Endodermal cell (in vitro differentiated cells): ENCODE results near the gene LINC00305. TPM values are rescaled to one million over a fixed set of nuclear protein-coding genes. Genes with fewer than 3 reads are reported as not detected.

ENCODE experiments used
- DNase-seq: peaks from one replicate; pipeline ENCODE4 v3.0.0-alpha.2; 2017
- H3K27ac ChIP-seq: 2 replicates; pipeline ENCODE4 v1.5.1; 2013; ENCODE audit warnings: mild to moderate bottlenecking, low read depth, low read length, moderate library complexity
- H3K27me3 ChIP-seq: 2 replicates; pipeline ENCODE4 v1.6.1; 2013; ENCODE audit warnings: mild to moderate bottlenecking, low read length, moderate library complexity; ENCODE audit not compliant: insufficient read depth, control insufficient read depth, poor library complexity, severe bottlenecking
- H3K36me3 ChIP-seq: 2 replicates; pipeline ENCODE4 v1.7.0; 2013; ENCODE audit warnings: mild to moderate bottlenecking, low read length, moderate library complexity; ENCODE audit not compliant: control insufficient read depth, insufficient read depth
- H3K4me1 ChIP-seq: one replicate; pipeline ENCODE4 v1.7.0; 2013; ENCODE audit warnings: low read length; ENCODE audit not compliant: control insufficient read depth, insufficient read depth
- H3K4me3 ChIP-seq: 2 replicates; pipeline ENCODE4 v1.5.1; 2013; ENCODE audit warnings: mild to moderate bottlenecking, low read length, moderate library complexity
- H3K9ac ChIP-seq: 2 replicates; pipeline ENCODE4 v1.6.1; 2013; ENCODE audit warnings: mild to moderate bottlenecking, low read length, moderate library complexity; ENCODE audit not compliant: poor library complexity, severe bottlenecking; ENCODE audit errors: extremely low read depth
- H3K9me3 ChIP-seq: 2 replicates; pipeline ENCODE4 v1.6.1; 2013; ENCODE audit warnings: mild to moderate bottlenecking, low read length, moderate library complexity; ENCODE audit not compliant: control insufficient read depth
- H3K27ac Mint-ChIP-seq: 2 replicates; pipeline ENCODE4 v1.8.0; 2020; ENCODE audit warnings: mixed read lengths
- H3K27me3 Mint-ChIP-seq: 2 replicates; pipeline ENCODE4 v1.8.0; 2021; ENCODE audit warnings: mild to moderate bottlenecking, mixed read lengths; ENCODE audit not compliant: insufficient read depth
- H3K36me3 Mint-ChIP-seq: 2 replicates; pipeline ENCODE4 v1.8.0; 2020; ENCODE audit warnings: low read depth, mixed read lengths
- H3K4me1 Mint-ChIP-seq: 2 replicates; pipeline ENCODE4 v1.8.0; 2020; ENCODE audit warnings: mixed read lengths
- H3K4me3 Mint-ChIP-seq: 2 replicates; pipeline ENCODE4 v1.8.0; 2020; ENCODE audit warnings: mild to moderate bottlenecking, moderate library complexity, mixed read lengths
- H3K9me3 Mint-ChIP-seq: 2 replicates; pipeline ENCODE4 v1.8.0; 2020; ENCODE audit warnings: mild to moderate bottlenecking, mixed read lengths
- CTCF ChIP-seq: fragments of 200-600 bp; sonication (generic); conservative IDR thresholded peaks from 2 replicates; pipeline ENCODE4 v1.5.0; 2021; ENCODE audit warnings: antibody characterized with exemption, mild to moderate bottlenecking
- WGBS, 2 experiments: methylation state at CpG; one replicate each; pipeline versions ENCODE4 v1.1.5 to v1.1.7; 2013; ENCODE audit warnings: missing lambda C conversion rate in 2 of 2, mixed read lengths in 1 of 2; ENCODE audit not compliant: insufficient coverage in 1 of 2, insufficient read length in 1 of 2; 5-methylcytosine and 5-hydroxymethylcytosine counted together
- total RNA-seq, 2 donors: library from RNA; stranded (reverse); fragmentation: NEBNext Ultra II Directional in 1 of 2; extraction: Animal tissue kit (Norgen Biotek cat#: 25700) in 1 of 2; gene quantifications; 2 replicates in 1 of 2; 3 replicates in 1 of 2; pipeline ENCODE4 v1.2.1, GENCODE V29; 2021

The LINC00305 gene
- total RNA-seq, 2 donors from 2014 or later, result not detected

GRCh38 chr18:64082054-64082453 lies 66.8 kb downstream of the LINC00305 start:
- no peaks in the 10 kb centered on the region for H3K27me3 Mint-ChIP-seq
- H3K27me3 ChIP-seq, result no peaks in the 10 kb centered on the region
- H3K9ac ChIP-seq, result no peak overlapping the region
- no peak overlapping the region for H3K27ac Mint-ChIP-seq
- no peaks in the 10 kb centered on the region for H3K9me3 Mint-ChIP-seq
- no peaks in the 10 kb centered on the region for H3K9me3 ChIP-seq
- no peaks in the 10 kb centered on the region for H3K36me3 Mint-ChIP-seq
- WGBS, 2 experiments, result 97% methylated on average over 1 of the region's 1 CpG; no CpG with 5 or more reads in 1 of the 2 experiments
- peaks cover 6% of the 10 kb centered on the region for H3K4me1 Mint-ChIP-seq
- DNase-seq, result no peak
- no peak overlapping the region for H3K4me3 Mint-ChIP-seq
- no peaks in the 10 kb centered on the region for H3K36me3 ChIP-seq
- H3K4me3 ChIP-seq, result no peak overlapping the region
- no peak overlapping the region for H3K27ac ChIP-seq
- no peaks in the 10 kb centered on the region for H3K4me1 ChIP-seq
- no peak for TF ChIP-seq CTCF

- Histone ChIP-seq H3K36me3 (no peaks in the 10 kb centered on the region), H3K9me3 (peaks cover 10% of the 10 kb centered on the region), H3K9ac (no peak overlapping the region), H3K4me1 (no peaks in the 10 kb centered on the region), H3K27ac (no peak overlapping the region), H3K27me3 (peaks cover 6% of the 10 kb centered on the region), H3K4me3 (no peak overlapping the region)
- Mint-ChIP-seq H3K36me3 (no peaks in the 10 kb centered on the region), H3K27ac (no peak overlapping the region), H3K27me3 (peaks cover 18% of the 10 kb centered on the region), H3K4me3 (no peak overlapping the region), H3K9me3 (peaks cover 12% of the 10 kb centered on the region), H3K4me1 (peaks cover 5% of the 10 kb centered on the region)
- 90 to 100% methylated on average over 3 to 4 of the region's 4 CpGs for WGBS, 2 experiments
- TF ChIP-seq CTCF, result no peak
- no peak for DNase-seq
Measured at GRCh38 chr18:64073971-64074370, 74.9 kb downstream of the LINC00305 start.

GRCh38 chr18:64055019-64055418 lies 93.9 kb downstream of the LINC00305 start:
- no peak overlapping the region for H3K27ac Mint-ChIP-seq
- peaks cover 10% of the 10 kb centered on the region for H3K27me3 Mint-ChIP-seq
- peaks cover 7% of the 10 kb centered on the region for H3K9me3 Mint-ChIP-seq
- no peak overlapping the region for H3K9ac ChIP-seq
- no peaks in the 10 kb centered on the region for H3K36me3 Mint-ChIP-seq
- no peaks in the 10 kb centered on the region for H3K27me3 ChIP-seq
- H3K27ac ChIP-seq, result no peak overlapping the region
- WGBS, 2 experiments, result 63 to 64% methylated on average over 2 of the region's 3 CpGs
- no peak overlapping the region for H3K4me3 ChIP-seq
- no peak for DNase-seq
- no peaks in the 10 kb centered on the region for H3K4me1 ChIP-seq
- no peak for TF ChIP-seq CTCF
- H3K36me3 ChIP-seq, result no peaks in the 10 kb centered on the region
- H3K9me3 ChIP-seq, result peaks cover 8% of the 10 kb centered on the region
- no peak overlapping the region for H3K4me3 Mint-ChIP-seq
- H3K4me1 Mint-ChIP-seq, result peaks cover 5% of the 10 kb centered on the region
